ENCODE measurements around the gene SMAD3. TPM values are rescaled to one million over a fixed set of nuclear protein-coding genes. Genes with fewer than 3 reads are reported as not detected.

The SMAD3 gene
- total RNA-seq, 2 donors from 2014 or later = 47.9 to 78.5 TPM

DNA sequence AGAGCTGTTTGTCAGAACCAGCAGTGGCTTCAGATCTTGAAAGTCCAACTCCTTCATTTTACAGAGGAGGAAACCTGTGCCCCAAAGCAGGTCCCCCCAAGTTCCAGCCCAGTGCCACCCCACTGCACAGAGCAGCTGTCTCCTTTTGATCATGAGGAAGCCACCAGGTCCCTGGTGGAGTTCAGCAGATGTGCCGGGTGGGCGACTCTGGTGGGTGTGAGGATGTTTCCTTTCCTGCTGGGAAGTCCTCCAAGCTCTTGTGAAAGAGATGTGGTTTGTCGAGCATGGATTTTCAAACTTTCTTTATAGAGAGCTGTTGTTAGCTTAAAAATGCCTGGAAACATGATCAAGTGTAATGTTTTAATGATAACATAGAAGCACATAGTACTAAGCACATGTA, 52.0 kb downstream of the SMAD3 start:
- no peak for ATAC-seq (ENCODE audit: insufficient number of reproducible peaks, low FRiP score, low read depth)
- H3K27me3 ChIP-seq (replicated peaks; ENCODE audit: insufficient read depth) = no peaks in the 10 kb centered on the region
- no peak for DNase-seq (ENCODE audit: low spot score)
- H3K27ac ChIP-seq = no peak overlapping the region
- no peaks in the 10 kb centered on the region for H3K9me3 ChIP-seq
- no peak overlapping the region for H3K4me3 ChIP-seq
- TF ChIP-seq, protein P1, sequence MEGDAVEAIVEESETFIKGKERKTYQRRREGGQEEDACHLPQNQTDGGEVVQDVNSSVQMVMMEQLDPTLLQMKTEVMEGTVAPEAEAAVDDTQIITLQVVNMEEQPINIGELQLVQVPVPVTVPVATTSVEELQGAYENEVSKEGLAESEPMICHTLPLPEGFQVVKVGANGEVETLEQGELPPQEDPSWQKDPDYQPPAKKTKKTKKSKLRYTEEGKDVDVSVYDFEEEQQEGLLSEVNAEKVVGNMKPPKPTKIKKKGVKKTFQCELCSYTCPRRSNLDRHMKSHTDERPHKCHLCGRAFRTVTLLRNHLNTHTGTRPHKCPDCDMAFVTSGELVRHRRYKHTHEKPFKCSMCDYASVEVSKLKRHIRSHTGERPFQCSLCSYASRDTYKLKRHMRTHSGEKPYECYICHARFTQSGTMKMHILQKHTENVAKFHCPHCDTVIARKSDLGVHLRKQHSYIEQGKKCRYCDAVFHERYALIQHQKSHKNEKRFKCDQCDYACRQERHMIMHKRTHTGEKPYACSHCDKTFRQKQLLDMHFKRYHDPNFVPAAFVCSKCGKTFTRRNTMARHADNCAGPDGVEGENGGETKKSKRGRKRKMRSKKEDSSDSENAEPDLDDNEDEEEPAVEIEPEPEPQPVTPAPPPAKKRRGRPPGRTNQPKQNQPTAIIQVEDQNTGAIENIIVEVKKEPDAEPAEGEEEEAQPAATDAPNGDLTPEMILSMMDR (IDR thresholded peaks at IDR 0.05) = no peak
- no peaks in the 10 kb centered on the region for H3K36me3 ChIP-seq
- H3K4me1 ChIP-seq (ENCODE audit: control insufficient read depth in 1 of 2, low read depth in 2 of 2) = peaks cover 55 to 85% of the 10 kb centered on the region in 2 donors

DNA sequence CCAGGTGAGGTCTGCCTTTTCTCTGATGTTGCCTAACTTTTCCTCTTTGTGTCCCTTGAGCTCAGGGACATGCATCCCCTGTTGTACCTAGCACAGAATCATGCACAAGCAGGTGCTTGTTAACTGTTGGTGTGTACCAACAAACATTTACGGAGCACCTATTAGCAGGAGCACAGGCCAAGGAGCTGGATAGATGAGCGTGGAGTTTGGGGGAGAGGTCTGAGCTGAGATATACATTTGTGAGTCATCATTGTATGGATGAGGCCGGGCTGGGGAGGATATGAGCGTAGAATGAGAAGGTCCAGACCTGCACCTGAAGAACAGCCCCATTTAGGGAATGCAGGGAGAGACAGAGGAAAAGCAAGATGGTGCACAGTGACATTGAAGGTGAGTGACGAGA, 53.4 kb downstream of the SMAD3 start:
- Histone ChIP-seq H3K27ac (no peak overlapping the region), H3K36me3 (no peaks in the 10 kb centered on the region), H3K4me1 (ENCODE audit: control insufficient read depth in 1 of 2, low read depth in 2 of 2) (peaks cover 55 to 89% of the 10 kb centered on the region in 2 donors), H3K27me3 (replicated peaks; ENCODE audit: insufficient read depth) (no peaks in the 10 kb centered on the region), H3K9me3 (no peaks in the 10 kb centered on the region), H3K4me3 (no peak overlapping the region)
- TF ChIP-seq, protein P1 (IDR thresholded peaks at IDR 0.05) = no peak
- no peak for ATAC-seq (ENCODE audit: insufficient number of reproducible peaks, low FRiP score, low read depth)
- no peak for DNase-seq (ENCODE audit: low spot score)

DNA sequence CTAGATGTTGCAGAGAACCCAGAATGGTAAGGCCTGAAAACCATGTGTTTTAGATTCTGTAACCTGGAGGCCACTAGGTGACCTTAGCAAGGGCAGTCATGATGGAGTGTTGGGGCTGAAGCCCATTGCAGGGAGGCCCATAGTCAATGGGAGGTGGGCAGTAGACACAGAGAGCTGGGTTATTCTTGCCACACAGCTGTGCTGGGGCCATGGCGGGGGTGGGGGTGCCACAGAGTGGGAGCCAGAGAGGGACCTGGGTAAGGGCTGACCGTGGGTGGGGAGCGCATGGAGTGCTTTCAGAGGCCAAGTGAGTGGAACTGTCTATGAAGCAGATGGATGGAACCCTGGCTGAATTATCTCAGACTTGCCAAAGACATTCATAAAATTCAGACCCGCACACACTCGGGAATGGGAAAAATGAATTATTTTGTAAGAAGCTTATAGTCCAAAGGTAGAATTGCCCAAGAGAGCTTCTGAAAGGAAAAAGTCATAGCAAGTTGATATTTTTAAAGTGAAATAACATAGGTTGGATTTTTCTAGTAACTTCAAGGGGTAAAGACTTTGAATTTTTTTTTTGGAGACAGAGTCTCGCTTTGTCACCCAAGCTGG, 53.9 kb downstream of the SMAD3 start:
- DNase-seq (ENCODE audit: low spot score) (no peak), ATAC-seq (ENCODE audit: insufficient number of reproducible peaks, low FRiP score, low read depth) (no peak)
- Histone ChIP-seq H3K4me1 (ENCODE audit: control insufficient read depth in 1 of 2, low read depth in 2 of 2) (peaks cover 55 to 86% of the 10 kb centered on the region in 2 donors), H3K9me3 (no peaks in the 10 kb centered on the region), H3K4me3 (no peak overlapping the region), H3K27ac (peak overlapping the region; percentile 82 to 89), H3K27me3 (replicated peaks; ENCODE audit: insufficient read depth) (no peaks in the 10 kb centered on the region), H3K36me3 (no peaks in the 10 kb centered on the region)
- TF ChIP-seq, protein P1 (IDR thresholded peaks at IDR 0.05) = no peak

DNA sequence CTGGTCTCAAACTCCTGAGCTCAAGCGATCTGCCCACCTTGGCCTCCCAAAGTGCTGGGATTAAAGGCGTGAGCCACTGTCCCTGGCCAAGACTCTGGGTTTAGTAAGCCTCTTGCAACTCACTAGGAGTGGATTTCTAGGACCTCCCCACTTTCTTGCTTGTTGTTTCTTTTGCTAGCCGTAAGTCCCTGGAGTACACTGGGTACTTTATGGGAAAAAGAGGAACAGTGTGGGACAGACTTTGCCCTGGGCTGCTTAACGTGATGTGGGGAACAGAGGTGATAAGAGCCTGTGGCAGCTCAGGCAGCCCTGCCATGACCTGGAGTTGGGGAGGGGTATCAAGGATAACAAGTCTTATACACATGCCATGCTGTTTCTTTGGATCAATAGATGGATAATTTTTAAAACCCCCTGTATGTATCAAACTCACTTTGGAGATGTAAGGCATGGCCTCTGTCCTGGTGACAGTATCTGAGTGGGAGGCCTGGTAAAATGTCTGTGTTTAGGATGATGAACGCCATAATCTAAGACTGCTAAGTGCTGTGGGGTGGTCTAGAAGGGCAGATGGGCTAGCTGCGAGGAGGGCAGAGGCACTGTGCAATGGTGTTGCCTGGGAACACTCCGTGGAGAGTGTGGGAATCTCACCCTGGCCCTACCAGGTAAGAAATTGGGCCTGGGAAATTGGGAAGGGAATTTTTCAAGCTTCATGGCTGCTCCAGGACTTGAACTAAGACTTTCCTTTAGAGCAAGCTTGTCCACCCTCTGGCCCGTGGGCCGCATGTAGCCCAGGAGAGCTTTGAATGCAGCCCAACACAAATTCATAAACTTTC, 54.8 kb downstream of the SMAD3 start:
- TF ChIP-seq, protein P1 (IDR thresholded peaks at IDR 0.05) = no peak
- peak overlapping the region; percentile 82 to 89 for H3K27ac ChIP-seq
- peak overlapping the region; percentile 60 for H3K4me3 ChIP-seq
- H3K36me3 ChIP-seq = no peaks in the 10 kb centered on the region
- peaks cover 55 to 86% of the 10 kb centered on the region in 2 donors for H3K4me1 ChIP-seq (ENCODE audit: control insufficient read depth in 1 of 2, low read depth in 2 of 2)
- no peaks in the 10 kb centered on the region for H3K9me3 ChIP-seq
- ATAC-seq (ENCODE audit: insufficient number of reproducible peaks, low FRiP score, low read depth) (no peak), DNase-seq (ENCODE audit: low spot score) (no peak)
- no peaks in the 10 kb centered on the region for H3K27me3 ChIP-seq (replicated peaks; ENCODE audit: insufficient read depth)

DNA sequence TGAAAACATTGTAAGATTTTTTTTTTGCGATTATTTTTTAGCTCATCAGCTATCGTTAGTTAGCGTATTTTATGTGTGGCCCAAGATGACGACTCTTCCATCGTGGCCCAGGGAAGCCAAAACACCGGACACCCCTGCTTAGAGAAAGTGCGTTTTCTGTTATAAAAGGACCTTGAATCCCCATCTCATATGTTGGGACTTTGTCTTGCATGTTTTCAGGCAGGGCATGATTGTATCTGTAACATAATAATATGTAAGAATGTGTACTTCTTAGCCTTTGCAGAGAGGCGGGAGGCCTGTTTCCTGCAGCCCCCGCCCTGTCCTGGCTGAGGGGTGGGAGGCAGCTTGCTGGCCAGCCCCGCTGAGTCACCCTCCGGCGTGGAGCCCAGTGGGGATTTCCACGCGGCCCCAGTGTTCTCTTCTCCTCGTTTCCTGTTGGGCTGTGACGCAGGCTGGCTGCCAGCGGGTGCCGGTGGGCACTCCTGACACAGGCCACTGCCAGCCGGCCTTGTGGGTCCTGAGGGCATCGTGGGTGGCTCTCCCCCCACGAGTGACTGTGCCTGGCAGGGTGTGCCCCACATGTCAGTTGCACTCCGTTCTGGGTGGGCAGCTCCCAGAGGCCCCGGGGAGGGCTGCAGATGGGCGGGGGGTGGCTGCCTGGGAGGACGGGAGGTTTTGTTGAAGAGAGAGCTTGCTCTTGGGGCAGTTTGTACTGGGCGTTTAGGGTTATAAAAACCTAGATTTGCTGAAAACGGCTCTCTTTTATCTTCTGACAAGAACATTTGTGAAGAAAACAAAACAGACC, 55.6 kb downstream of the SMAD3 start:
- no peaks in the 10 kb centered on the region for H3K27me3 ChIP-seq (replicated peaks; ENCODE audit: insufficient read depth)
- ATAC-seq (ENCODE audit: insufficient number of reproducible peaks, low FRiP score, low read depth) = peak; percentile 54
- H3K27ac ChIP-seq = peak overlapping the region; percentile 82 to 89
- TF ChIP-seq, protein P1 (IDR thresholded peaks at IDR 0.05) = no peak
- peaks cover 52 to 85% of the 10 kb centered on the region in 2 donors for H3K4me1 ChIP-seq (ENCODE audit: control insufficient read depth in 1 of 2, low read depth in 2 of 2)
- H3K4me3 ChIP-seq = peak overlapping the region; percentile 60
- DNase-seq (ENCODE audit: low spot score) = peak; percentile 84
- H3K36me3 ChIP-seq = no peaks in the 10 kb centered on the region
- no peaks in the 10 kb centered on the region for H3K9me3 ChIP-seq
